Measurements from ENCODE around the gene PKNOX2.
A peak's percentile ranks its signal among the peaks of the same experiment; 100 is the strongest.

The PKNOX2 gene

GRCh38 chr11:125382314-125382791 lies 217.8 kb downstream of the PKNOX2 start:
- DNase-seq (ENCODE audit: low spot score) = no peak

GRCh38 chr11:125382822-125383221 lies 218.3 kb downstream of the PKNOX2 start:
- no peak for DNase-seq (ENCODE audit: low spot score)

GRCh38 chr11:125384825-125385224 lies 220.3 kb downstream of the PKNOX2 start:
- DNase-seq (ENCODE audit: low spot score) = no peak

- DNase-seq (ENCODE audit: low spot score) = no peak
These were observed 223.3 kb downstream of the PKNOX2 start for GRCh38 chr11:125387901-125388300.

- no peak for DNase-seq (ENCODE audit: low spot score)
These were observed 224.1 kb downstream of the PKNOX2 start for GRCh38 chr11:125388611-125389010.

GRCh38 chr11:125389339-125390166 lies 225.0 kb downstream of the PKNOX2 start:
- DNase-seq (ENCODE audit: low spot score) = no peak

GRCh38 chr11:125390946-125391345 lies 226.4 kb downstream of the PKNOX2 start:
- DNase-seq (ENCODE audit: low spot score) = no peak

GRCh38 chr11:125393331-125393730 lies 228.8 kb downstream of the PKNOX2 start:
- no peak for DNase-seq (ENCODE audit: low spot score)

- DNase-seq (ENCODE audit: low spot score) = no peak
These were observed 229.7 kb downstream of the PKNOX2 start for GRCh38 chr11:125394296-125394695.

GRCh38 chr11:125397421-125397820 lies 232.9 kb downstream of the PKNOX2 start:
- no peak for DNase-seq (ENCODE audit: low spot score)

- DNase-seq (ENCODE audit: low spot score) = no peak
These were observed 233.9 kb downstream of the PKNOX2 start for GRCh38 chr11:125398475-125398874.

- DNase-seq (ENCODE audit: low spot score) = no peak
These were observed 234.6 kb downstream of the PKNOX2 start for GRCh38 chr11:125398994-125399640.

- DNase-seq (ENCODE audit: low spot score) = no peak
These were observed 235.4 kb downstream of the PKNOX2 start for GRCh38 chr11:125399945-125400344.

- no peak for DNase-seq (ENCODE audit: low spot score)
These were observed 236.7 kb downstream of the PKNOX2 start for GRCh38 chr11:125401235-125401634.

GRCh38 chr11:125401746-125402145 lies 237.2 kb downstream of the PKNOX2 start:
- DNase-seq (ENCODE audit: low spot score) = no peak

- no peak for DNase-seq (ENCODE audit: low spot score)
These were observed 237.9 kb downstream of the PKNOX2 start for GRCh38 chr11:125402435-125402834.

GRCh38 chr11:125404157-125404810 lies 239.7 kb downstream of the PKNOX2 start:
- DNase-seq (ENCODE audit: low spot score) = no peak

GRCh38 chr11:125404811-125405790 lies 240.6 kb downstream of the PKNOX2 start:
- DNase-seq (ENCODE audit: low spot score) = peak; percentile 77

GRCh38 chr11:125407046-125407445 lies 242.5 kb downstream of the PKNOX2 start:
- no peak for DNase-seq (ENCODE audit: low spot score)

GRCh38 chr11:125408311-125408711 lies 243.8 kb downstream of the PKNOX2 start:
- DNase-seq (ENCODE audit: low spot score) = no peak

- no peak for DNase-seq (ENCODE audit: low spot score)
These were observed 245.5 kb downstream of the PKNOX2 start for GRCh38 chr11:125410091-125410490.

GRCh38 chr11:125412177-125412496 lies 247.6 kb downstream of the PKNOX2 start:
- DNase-seq (ENCODE audit: low spot score) = no peak

All from germinal center (tissue), 1 donor.